ENCODE measurements around the gene ATP2B1. TPM values are rescaled to one million over a fixed set of nuclear protein-coding genes. Genes with fewer than 3 reads are reported as not detected.
A peak's percentile ranks its signal among the peaks of the same experiment; 100 is the strongest.

Gene ATP2B1
- total RNA-seq, 1 donor from 2014 or later = 49.7 TPM

DNA sequence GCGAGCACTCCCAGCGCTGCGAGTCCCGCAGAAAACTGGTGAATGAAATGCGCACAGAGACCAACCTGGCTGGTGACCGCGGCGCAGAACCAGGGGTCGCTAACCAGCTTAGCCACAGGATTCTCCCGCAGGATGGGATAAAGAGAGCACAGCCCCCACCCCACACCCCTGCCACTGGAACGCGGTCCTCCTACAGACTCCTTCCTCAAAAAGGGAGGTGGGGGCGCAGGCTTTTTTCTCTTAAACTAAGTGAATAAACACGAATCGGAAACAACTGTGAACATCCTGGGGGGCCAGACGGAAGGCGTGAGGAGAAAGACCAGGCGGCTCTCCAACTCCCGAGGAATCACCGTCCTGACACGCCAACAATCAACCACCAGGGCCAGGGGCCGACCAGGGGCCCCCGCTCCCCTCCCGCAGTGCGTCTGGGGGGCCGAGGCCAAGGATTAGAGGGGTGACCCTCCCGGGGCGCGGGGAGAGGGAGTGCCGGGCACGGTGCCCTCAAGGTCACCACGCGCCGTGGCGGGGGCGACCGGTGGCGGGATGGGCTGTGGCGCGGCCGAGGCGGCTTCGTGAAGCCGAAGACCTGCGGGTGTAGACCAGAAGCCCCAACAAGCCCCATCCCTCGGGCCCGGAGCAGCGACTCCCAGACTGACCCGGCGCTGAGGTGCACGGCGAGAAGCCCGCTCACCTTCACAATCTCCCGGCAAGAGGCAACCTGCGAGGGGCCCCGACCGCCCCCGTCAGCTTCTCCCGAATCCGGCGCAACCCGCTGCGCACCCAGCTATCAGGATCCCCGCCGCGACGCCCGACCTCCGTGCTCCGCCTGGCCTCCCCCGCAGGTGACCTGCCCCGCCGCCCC is 704 bp downstream of the ATP2B1 start:
- no peaks in the 10 kb centered on the region for H3K9me3 Mint-ChIP-seq (ENCODE audit: low read depth)
- peaks cover 1% of the 10 kb centered on the region for H3K36me3 Mint-ChIP-seq (ENCODE audit: low read depth)
- H3K4me3 Mint-ChIP-seq (ENCODE audit: unreplicated experiment) = peak overlapping the region; percentile 94
- TF ChIP-seq, protein P1, sequence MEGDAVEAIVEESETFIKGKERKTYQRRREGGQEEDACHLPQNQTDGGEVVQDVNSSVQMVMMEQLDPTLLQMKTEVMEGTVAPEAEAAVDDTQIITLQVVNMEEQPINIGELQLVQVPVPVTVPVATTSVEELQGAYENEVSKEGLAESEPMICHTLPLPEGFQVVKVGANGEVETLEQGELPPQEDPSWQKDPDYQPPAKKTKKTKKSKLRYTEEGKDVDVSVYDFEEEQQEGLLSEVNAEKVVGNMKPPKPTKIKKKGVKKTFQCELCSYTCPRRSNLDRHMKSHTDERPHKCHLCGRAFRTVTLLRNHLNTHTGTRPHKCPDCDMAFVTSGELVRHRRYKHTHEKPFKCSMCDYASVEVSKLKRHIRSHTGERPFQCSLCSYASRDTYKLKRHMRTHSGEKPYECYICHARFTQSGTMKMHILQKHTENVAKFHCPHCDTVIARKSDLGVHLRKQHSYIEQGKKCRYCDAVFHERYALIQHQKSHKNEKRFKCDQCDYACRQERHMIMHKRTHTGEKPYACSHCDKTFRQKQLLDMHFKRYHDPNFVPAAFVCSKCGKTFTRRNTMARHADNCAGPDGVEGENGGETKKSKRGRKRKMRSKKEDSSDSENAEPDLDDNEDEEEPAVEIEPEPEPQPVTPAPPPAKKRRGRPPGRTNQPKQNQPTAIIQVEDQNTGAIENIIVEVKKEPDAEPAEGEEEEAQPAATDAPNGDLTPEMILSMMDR (IDR thresholded peaks at IDR 0.05) = peak; percentile 24
- DNase-seq (ENCODE audit: low spot score) = peak; percentile 89
- H3K4me1 Mint-ChIP-seq (ENCODE audit: low read depth) = peaks cover 35% of the 10 kb centered on the region
- H3K27me3 Mint-ChIP-seq (ENCODE audit: low read depth) = no peaks in the 10 kb centered on the region
- peak overlapping the region; percentile 82 for H3K27ac Mint-ChIP-seq (ENCODE audit: unreplicated experiment)

DNA sequence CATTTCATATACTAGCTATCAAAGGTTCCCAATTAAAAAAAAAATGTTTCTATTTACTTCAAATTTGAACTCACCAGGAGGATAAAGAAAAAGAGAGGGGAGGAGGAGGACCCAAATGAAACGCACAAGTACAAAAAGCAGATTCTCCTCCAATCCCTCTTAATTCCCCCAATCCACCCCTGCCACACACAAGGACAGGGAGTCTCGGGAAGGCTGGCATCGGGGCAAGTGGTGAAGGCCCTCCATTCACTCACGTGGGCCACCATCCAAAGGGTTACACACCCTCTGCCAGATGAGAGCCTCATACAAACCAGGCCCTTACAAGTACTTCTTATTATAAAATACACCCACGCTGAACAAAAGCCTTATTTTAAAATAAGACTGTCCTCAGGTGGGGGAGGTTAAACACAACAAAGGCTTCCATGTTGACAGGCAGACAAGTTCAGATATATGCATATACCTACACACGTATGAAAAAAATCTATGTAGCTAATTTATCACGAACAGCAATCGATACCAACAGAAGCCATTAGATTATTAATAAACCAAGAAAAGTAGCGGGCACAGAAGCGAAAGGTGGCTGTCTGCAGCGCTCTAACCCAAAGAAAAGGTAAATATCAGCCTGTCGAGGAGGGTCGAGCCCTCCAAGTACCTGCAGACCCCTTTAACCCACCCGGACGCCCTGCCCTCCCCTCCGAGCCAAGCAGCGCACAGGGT is 1.5 kb downstream of the ATP2B1 start:
- Mint-ChIP-seq H3K36me3 (ENCODE audit: low read depth) (peaks cover 1% of the 10 kb centered on the region), H3K27me3 (ENCODE audit: low read depth) (no peaks in the 10 kb centered on the region), H3K9me3 (ENCODE audit: low read depth) (no peaks in the 10 kb centered on the region), H3K27ac (ENCODE audit: unreplicated experiment) (peak overlapping the region; percentile 82), H3K4me1 (ENCODE audit: low read depth) (peaks cover 35% of the 10 kb centered on the region), H3K4me3 (ENCODE audit: unreplicated experiment) (peak overlapping the region; percentile 94)
- DNase-seq (ENCODE audit: low spot score) = no peak
- TF ChIP-seq, protein P1 (IDR thresholded peaks at IDR 0.05) = no peak

DNA sequence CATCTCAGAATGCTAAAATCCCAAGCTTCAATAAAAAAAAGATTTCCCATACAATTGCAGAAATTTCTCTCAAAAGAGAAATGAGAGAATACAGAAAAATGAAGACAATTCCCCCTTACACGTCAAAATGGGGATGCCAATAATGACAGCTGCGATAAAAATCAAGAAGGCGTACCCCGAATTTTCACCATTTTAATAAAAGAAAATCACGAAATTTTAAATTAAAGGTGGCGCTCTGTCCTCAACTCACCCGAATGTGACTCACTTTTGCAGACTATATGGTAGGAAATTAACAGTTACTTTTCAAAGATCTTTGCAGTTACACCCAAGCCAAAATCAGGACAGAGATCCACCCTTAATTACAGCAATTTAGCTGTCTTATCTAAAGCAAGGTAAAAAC is 2.1 kb downstream of the ATP2B1 start:
- no peak for DNase-seq (ENCODE audit: low spot score)
- no peaks in the 10 kb centered on the region for H3K27me3 Mint-ChIP-seq (ENCODE audit: low read depth)
- H3K4me3 Mint-ChIP-seq (ENCODE audit: unreplicated experiment) = peak overlapping the region; percentile 94
- H3K9me3 Mint-ChIP-seq (ENCODE audit: low read depth) = no peaks in the 10 kb centered on the region
- TF ChIP-seq, protein P1 (IDR thresholded peaks at IDR 0.05) = no peak
- H3K36me3 Mint-ChIP-seq (ENCODE audit: low read depth) = peaks cover 1% of the 10 kb centered on the region
- no peak overlapping the region for H3K27ac Mint-ChIP-seq (ENCODE audit: unreplicated experiment)
- H3K4me1 Mint-ChIP-seq (ENCODE audit: low read depth) = peaks cover 35% of the 10 kb centered on the region

DNA sequence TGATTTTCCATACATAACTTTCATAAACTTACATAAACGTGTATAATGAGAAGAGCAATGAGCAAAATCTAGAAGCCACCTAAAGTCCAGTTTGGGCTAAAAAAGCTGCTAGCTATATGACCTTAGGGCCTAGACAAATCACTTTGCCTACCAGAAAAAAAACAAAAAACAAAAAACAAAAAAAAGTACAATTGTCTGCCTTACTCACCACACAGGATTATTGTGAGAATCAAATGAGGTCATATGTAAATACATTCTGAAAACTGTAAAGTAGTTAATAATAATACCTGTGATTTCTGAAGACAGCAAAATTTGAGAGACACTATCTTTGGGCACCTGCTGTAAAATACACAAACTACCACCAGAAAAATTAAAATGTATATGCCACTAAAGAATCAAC is 4.2 kb downstream of the ATP2B1 start:
- H3K9me3 Mint-ChIP-seq (ENCODE audit: low read depth) = no peaks in the 10 kb centered on the region
- no peak for DNase-seq (ENCODE audit: low spot score)
- peaks cover 1% of the 10 kb centered on the region for H3K36me3 Mint-ChIP-seq (ENCODE audit: low read depth)
- H3K4me3 Mint-ChIP-seq (ENCODE audit: unreplicated experiment) = no peak overlapping the region
- TF ChIP-seq, protein P1 (IDR thresholded peaks at IDR 0.05) = no peak
- H3K27me3 Mint-ChIP-seq (ENCODE audit: low read depth) = no peaks in the 10 kb centered on the region
- H3K4me1 Mint-ChIP-seq (ENCODE audit: low read depth) = peaks cover 36% of the 10 kb centered on the region
- no peak overlapping the region for H3K27ac Mint-ChIP-seq (ENCODE audit: unreplicated experiment)

DNA sequence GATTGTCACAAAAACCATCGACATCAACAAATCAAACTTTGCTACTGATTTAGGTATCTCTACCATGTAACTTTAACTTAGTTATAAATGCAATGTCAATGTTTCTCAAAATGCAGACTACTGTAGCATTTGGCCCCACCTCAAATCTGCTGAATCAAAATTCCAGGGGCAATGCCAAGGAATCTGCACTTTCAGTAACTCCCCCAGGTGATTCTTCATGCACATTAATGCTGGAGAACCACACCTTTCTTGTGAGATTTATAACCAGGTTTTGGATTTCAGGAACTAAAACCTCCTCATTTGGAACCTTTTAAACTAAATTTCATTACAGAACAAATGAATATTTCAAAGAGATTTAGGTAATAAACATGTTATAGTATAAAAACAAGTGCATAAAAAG is 4.9 kb downstream of the ATP2B1 start:
- Mint-ChIP-seq H3K9me3 (ENCODE audit: low read depth) (no peaks in the 10 kb centered on the region), H3K4me3 (ENCODE audit: unreplicated experiment) (no peak overlapping the region), H3K36me3 (ENCODE audit: low read depth) (peaks cover 1% of the 10 kb centered on the region), H3K4me1 (ENCODE audit: low read depth) (peaks cover 40% of the 10 kb centered on the region), H3K27me3 (ENCODE audit: low read depth) (no peaks in the 10 kb centered on the region), H3K27ac (ENCODE audit: unreplicated experiment) (no peak overlapping the region)
- TF ChIP-seq, protein P1 (IDR thresholded peaks at IDR 0.05) = no peak
- no peak for DNase-seq (ENCODE audit: low spot score)

Data from chondrocyte (in vitro differentiated cells).